IPS DF 6.9 (cell line): Measurements from ENCODE around the gene EIF4G3.

Experiments
- DNase-seq: peaks from one replicate; pipeline ENCODE4 v3.0.0-alpha.2; 2013; ENCODE audit warnings: low read depth, low spot score
- H3K27ac ChIP-seq: one replicate; pipeline ENCODE4 v1.5.1; 2013; ENCODE audit warnings: low read length, control low read depth
- H3K27me3 ChIP-seq: 2 replicates; pipeline ENCODE4 v1.6.1; 2013; ENCODE audit warnings: mild to moderate bottlenecking, low read length; ENCODE audit not compliant: control insufficient read depth, insufficient read depth
- H3K36me3 ChIP-seq: 2 replicates; pipeline ENCODE4 v1.6.1; 2013; ENCODE audit warnings: low read length; ENCODE audit not compliant: control insufficient read depth, insufficient read depth
- H3K4me1 ChIP-seq: 2 replicates; pipeline ENCODE4 v1.6.1; 2013; ENCODE audit warnings: low read length; ENCODE audit not compliant: control insufficient read depth, insufficient read depth
- H3K4me3 ChIP-seq: 2 replicates; pipeline ENCODE4 v1.5.1; 2013; ENCODE audit warnings: mild to moderate bottlenecking, low read length
- H3K9me3 ChIP-seq: 2 replicates; pipeline ENCODE4 v1.6.1; 2013; ENCODE audit warnings: low read length, inconsistent platforms; ENCODE audit not compliant: control insufficient read depth, insufficient read depth
- WGBS: extraction: QIAGEN DNeasy Blood & Tissue Kit; methylation state at CpG from one replicate; pipeline ENCODE4 v1.1.7; 2013; ENCODE audit warnings: mixed read lengths, missing lambda C conversion rate; ENCODE audit not compliant: insufficient read length, insufficient coverage; 5-methylcytosine and 5-hydroxymethylcytosine counted together

Gene EIF4G3

GRCh38 chr1:21168444-21168843 is 8.3 kb downstream of the EIF4G3 start:
- no peaks in the 10 kb centered on the region for H3K27me3 ChIP-seq
- H3K9me3 ChIP-seq: no peaks in the 10 kb centered on the region
- H3K4me3 ChIP-seq: no peak overlapping the region
- no CpG with 5 or more reads among the region's 2 CpGs for WGBS
- H3K27ac ChIP-seq: no peak overlapping the region
- no peaks in the 10 kb centered on the region; the same call in 1 of the 2 replicates for H3K36me3 ChIP-seq
- DNase-seq: no peak
- H3K4me1 ChIP-seq: no peaks in the 10 kb centered on the region

DNA sequence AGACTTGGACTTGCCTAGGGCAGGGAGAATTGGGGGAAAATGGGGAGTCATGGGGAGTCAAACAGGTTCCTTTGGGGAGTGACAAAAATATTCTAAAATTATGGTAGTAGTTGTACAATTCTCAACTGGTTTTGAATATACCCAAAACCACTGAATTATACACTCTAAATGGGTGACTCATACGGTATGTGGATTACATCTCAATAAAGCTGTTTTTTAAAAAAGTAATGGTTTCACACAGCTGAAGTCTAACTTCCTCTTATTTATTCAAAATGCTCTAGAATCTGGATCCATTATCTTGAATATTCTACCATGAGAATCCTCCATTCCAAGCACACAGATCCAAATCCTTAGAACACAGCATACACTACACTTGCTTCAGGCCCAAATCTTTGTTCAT is 11.1 kb downstream of the EIF4G3 start:
- Histone ChIP-seq H3K9me3 (no peaks in the 10 kb centered on the region), H3K4me1 (no peaks in the 10 kb centered on the region), H3K27ac (no peak overlapping the region), H3K27me3 (no peaks in the 10 kb centered on the region), H3K36me3 (no peaks in the 10 kb centered on the region; the same call in 1 of the 2 replicates), H3K4me3 (no peak overlapping the region)
- DNase-seq: no peak
- no CpG with 5 or more reads among the region's 1 CpG for WGBS

GRCh38 chr1:21165076-21165475 is 11.6 kb downstream of the EIF4G3 start:
- Histone ChIP-seq H3K9me3 (no peaks in the 10 kb centered on the region), H3K4me1 (no peaks in the 10 kb centered on the region), H3K27me3 (no peaks in the 10 kb centered on the region), H3K27ac (no peak overlapping the region), H3K36me3 (no peaks in the 10 kb centered on the region; the same call in 1 of the 2 replicates), H3K4me3 (no peak overlapping the region)
- DNase-seq: no peak
- no CpG with 5 or more reads among the region's 2 CpGs for WGBS

DNA sequence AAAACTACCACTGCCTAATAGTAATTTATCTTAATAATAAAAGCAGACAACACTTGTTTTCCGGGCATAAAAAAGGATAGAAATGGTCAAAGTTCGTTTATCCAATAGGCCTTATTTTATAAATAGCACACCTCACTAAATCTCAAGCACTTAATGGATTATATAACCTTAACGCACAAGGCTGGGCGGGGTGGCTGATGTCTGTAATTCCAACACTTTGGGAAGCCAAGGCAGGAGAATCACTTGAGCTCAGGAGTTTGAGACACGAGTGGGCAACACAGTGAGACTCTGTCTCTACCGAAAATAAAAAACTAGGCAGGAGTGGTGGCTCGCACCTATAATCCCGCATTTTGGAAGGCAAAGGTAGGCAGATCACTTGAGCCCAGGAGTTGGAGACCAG is 12.4 kb downstream of the EIF4G3 start:
- no peak for DNase-seq
- Histone ChIP-seq H3K4me3 (no peak overlapping the region), H3K27me3 (no peaks in the 10 kb centered on the region), H3K27ac (no peak overlapping the region), H3K4me1 (no peaks in the 10 kb centered on the region), H3K9me3 (no peaks in the 10 kb centered on the region), H3K36me3 (no peaks in the 10 kb centered on the region; the same call in 1 of the 2 replicates)
- no CpG with 5 or more reads among the region's 8 CpGs for WGBS

GRCh38 chr1:21162740-21163464 is 13.8 kb downstream of the EIF4G3 start:
- Histone ChIP-seq H3K27me3 (no peaks in the 10 kb centered on the region), H3K27ac (no peak overlapping the region), H3K9me3 (no peaks in the 10 kb centered on the region), H3K4me1 (no peaks in the 10 kb centered on the region), H3K4me3 (no peak overlapping the region), H3K36me3 (no peaks in the 10 kb centered on the region)
- DNase-seq: no peak

- H3K27me3 ChIP-seq: no peaks in the 10 kb centered on the region
- no peaks in the 10 kb centered on the region for H3K9me3 ChIP-seq
- no peaks in the 10 kb centered on the region for H3K36me3 ChIP-seq
- no peak overlapping the region for H3K27ac ChIP-seq
- no peaks in the 10 kb centered on the region for H3K4me1 ChIP-seq
- no peak overlapping the region for H3K4me3 ChIP-seq
- DNase-seq: no peak
- no CpG with 5 or more reads among the region's 6 CpGs for WGBS
Observed at GRCh38 chr1:21161842-21162241, 14.9 kb downstream of the EIF4G3 start.

DNA sequence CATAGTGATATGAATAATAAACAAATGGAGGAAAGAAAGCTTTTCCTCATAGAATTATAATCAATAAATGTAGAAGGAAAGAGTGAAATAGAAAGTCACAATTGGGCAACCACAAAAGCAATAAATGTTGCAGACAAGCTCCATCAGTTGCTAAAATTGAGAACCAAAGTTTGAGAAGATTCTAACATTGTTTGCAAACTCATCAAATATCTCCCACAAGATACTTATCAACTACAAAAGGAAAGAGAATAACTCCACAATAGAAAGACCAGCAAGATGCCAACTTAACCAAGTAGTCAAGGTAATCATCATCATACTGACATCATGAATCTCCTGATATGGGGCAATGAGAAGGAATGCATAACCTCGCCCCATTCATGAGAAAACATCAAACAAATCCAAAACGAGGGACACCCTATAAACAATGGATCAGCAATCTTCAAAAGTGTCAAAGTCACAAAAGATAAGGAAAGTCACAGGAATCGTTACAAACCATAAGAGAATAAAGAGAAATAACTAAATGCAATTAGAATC is 16.4 kb downstream of the EIF4G3 start:
- no peaks in the 10 kb centered on the region for H3K4me1 ChIP-seq
- no peak for DNase-seq
- H3K4me3 ChIP-seq: no peak overlapping the region
- H3K27ac ChIP-seq: no peak overlapping the region
- no peaks in the 10 kb centered on the region for H3K36me3 ChIP-seq
- H3K27me3 ChIP-seq: no peaks in the 10 kb centered on the region
- no peaks in the 10 kb centered on the region for H3K9me3 ChIP-seq
- WGBS: no CpG with 5 or more reads among the region's 3 CpGs

DNA sequence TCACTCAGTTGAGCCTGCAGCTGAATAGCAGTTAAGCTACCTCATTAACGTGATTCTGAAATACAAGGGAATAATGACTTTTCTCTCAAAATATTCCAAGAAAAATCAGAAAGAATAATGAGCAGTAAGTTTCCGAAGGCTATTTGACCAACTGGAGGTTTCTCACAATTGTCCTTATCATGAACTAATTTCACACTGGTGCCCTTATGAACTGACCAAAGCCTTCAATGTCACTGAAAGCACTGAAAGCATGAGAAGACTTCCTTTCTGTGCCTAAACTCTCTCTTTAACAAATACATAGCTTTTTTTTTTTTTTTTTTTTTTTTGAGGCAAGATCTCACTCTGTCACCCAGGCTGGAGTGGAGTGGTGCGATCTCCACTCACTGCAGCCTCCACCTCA is 18.8 kb downstream of the EIF4G3 start:
- no peaks in the 10 kb centered on the region for H3K36me3 ChIP-seq
- H3K9me3 ChIP-seq: no peaks in the 10 kb centered on the region
- no CpG with 5 or more reads among the region's 3 CpGs for whole genome bisulfite sequencing
- no peak overlapping the region for H3K27ac ChIP-seq
- no peak for DNase-seq
- H3K27me3 ChIP-seq: no peaks in the 10 kb centered on the region
- H3K4me3 ChIP-seq: no peak overlapping the region
- no peaks in the 10 kb centered on the region for H3K4me1 ChIP-seq

GRCh38 chr1:21157054-21157453 is 19.6 kb downstream of the EIF4G3 start:
- no CpG with 5 or more reads among the region's 3 CpGs for WGBS
- Histone ChIP-seq H3K36me3 (no peaks in the 10 kb centered on the region), H3K4me3 (no peak overlapping the region), H3K27ac (no peak overlapping the region), H3K9me3 (no peaks in the 10 kb centered on the region), H3K27me3 (no peaks in the 10 kb centered on the region), H3K4me1 (no peaks in the 10 kb centered on the region)
- no peak for DNase-seq

GRCh38 chr1:21156019-21156418 is 20.7 kb downstream of the EIF4G3 start:
- Histone ChIP-seq H3K36me3 (no peaks in the 10 kb centered on the region), H3K4me3 (no peak overlapping the region), H3K27ac (no peak overlapping the region), H3K4me1 (no peaks in the 10 kb centered on the region), H3K9me3 (no peaks in the 10 kb centered on the region), H3K27me3 (no peaks in the 10 kb centered on the region)
- no CpG with 5 or more reads among the region's 6 CpGs for WGBS
- no peak for DNase-seq

DNA sequence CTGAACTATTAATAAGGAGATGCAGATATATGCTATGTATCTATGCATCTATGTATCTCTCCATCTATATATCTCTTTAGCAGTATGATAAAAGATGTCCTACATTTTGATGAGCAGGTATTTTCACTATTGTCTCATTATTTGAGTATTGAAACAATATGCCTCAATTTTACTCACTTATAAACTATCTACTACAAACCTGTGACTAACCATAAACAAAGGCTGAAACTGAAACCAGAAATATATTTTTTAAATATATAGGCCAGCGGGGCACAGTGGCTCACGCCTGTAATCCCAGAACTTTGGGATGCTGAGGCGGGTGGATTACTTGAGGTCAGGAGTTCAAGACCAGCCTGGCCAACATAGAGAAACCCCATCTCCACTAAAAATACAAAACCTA is 22.0 kb downstream of the EIF4G3 start:
- WGBS: no CpG with 5 or more reads among the region's 3 CpGs
- DNase-seq: no peak
- Histone ChIP-seq H3K4me3 (no peak overlapping the region), H3K27ac (no peak overlapping the region), H3K27me3 (no peaks in the 10 kb centered on the region), H3K4me1 (no peaks in the 10 kb centered on the region), H3K36me3 (no peaks in the 10 kb centered on the region), H3K9me3 (no peaks in the 10 kb centered on the region)
